OCI-LY1 (cell line): ENCODE measurements around the gene ZNF23.

ENCODE experiments used
- H2AFZ ChIP-seq: fragments of 200-600 bp; sonication (generic), shearing (Covaris generic); 2 replicates; pipeline ENCODE4 v1.6.0; 2014; ENCODE audit warnings: antibody characterized with exemption, mild to moderate bottlenecking, low read length
- H3F3A ChIP-seq: fragments of 200-600 bp; sonication (generic), shearing (Covaris generic); 2 replicates; pipeline ENCODE4 v1.6.0; 2014; ENCODE audit warnings: mild to moderate bottlenecking, antibody characterized with exemption, low read length, moderate library complexity; ENCODE audit not compliant: insufficient read depth
- H3K27ac ChIP-seq: fragments of 200-600 bp; sonication (generic); 2 replicates; pipeline ENCODE4 v1.5.1; 2014; ENCODE audit warnings: low read length, mixed run types, mild to moderate bottlenecking, low read depth; ENCODE audit not compliant: poor library complexity, severe bottlenecking
- H3K27me3 ChIP-seq: fragments of 200-600 bp; sonication (generic); 2 replicates; pipeline ENCODE4 v1.6.0; 2014; ENCODE audit warnings: antibody characterized with exemption, mild to moderate bottlenecking, low read length, moderate library complexity; ENCODE audit not compliant: insufficient read depth
- H3K36me3 ChIP-seq: fragments of 200-600 bp; sonication (generic); 2 replicates; pipeline ENCODE4 v1.6.1; 2014; ENCODE audit warnings: mild to moderate bottlenecking, antibody characterized with exemption, low read length, moderate library complexity, mixed read lengths; ENCODE audit not compliant: insufficient read depth
- H3K4me1 ChIP-seq: fragments of 200-600 bp; sonication (generic); 2 replicates; pipeline ENCODE4 v1.5.1; 2014; ENCODE audit warnings: mild to moderate bottlenecking, low read length, moderate library complexity; ENCODE audit not compliant: insufficient read depth, severe bottlenecking
- H3K4me2 ChIP-seq: fragments of 200-600 bp; sonication (generic), shearing (Covaris generic); 2 replicates; pipeline ENCODE4 v1.6.1; 2014; ENCODE audit warnings: low read length
- H3K4me3 ChIP-seq: fragments of 200-600 bp; sonication (generic); 2 replicates; pipeline ENCODE4 v1.5.1; 2014; ENCODE audit warnings: low read length, low read depth, mild to moderate bottlenecking, mixed read lengths; ENCODE audit not compliant: poor library complexity, severe bottlenecking
- H3K79me2 ChIP-seq: fragments of 200-600 bp; shearing (Covaris generic); 2 replicates; pipeline ENCODE4 v1.6.1; 2016; ENCODE audit warnings: mixed run types, low read length, mixed read lengths; ENCODE audit not compliant: insufficient read depth
- H3K9ac ChIP-seq: fragments of 200-600 bp; sonication (generic), shearing (Covaris generic); 2 replicates; pipeline ENCODE4 v1.6.1; 2014; ENCODE audit warnings: mild to moderate bottlenecking, low read length, mixed read lengths
- H3K9me2 ChIP-seq: fragments of 200-600 bp; sonication (generic), shearing (Covaris generic); 2 replicates; pipeline ENCODE4 v1.6.1; 2014; ENCODE audit warnings: low read depth, mild to moderate bottlenecking, low read length, mixed read lengths
- H3K9me3 ChIP-seq: fragments of 200-600 bp; shearing (Covaris generic); 2 replicates; pipeline ENCODE4 v1.6.1; 2014; ENCODE audit warnings: low read length, mixed read lengths
- H4K20me1 ChIP-seq: fragments of 200-600 bp; sonication (generic), shearing (Covaris generic); 2 replicates; pipeline ENCODE4 v1.6.0; 2016; ENCODE audit warnings: mild to moderate bottlenecking, low read length; ENCODE audit not compliant: insufficient read depth
- EZH2 ChIP-seq: fragments of 200-600 bp; sonication (generic), shearing (Covaris generic); IDR thresholded peaks from 2 replicates; pipeline ENCODE4 v1.8.0; 2017; ENCODE audit warnings: borderline replicate concordance, mixed run types, mild to moderate bottlenecking, antibody characterized with exemption, low read length, moderate library complexity, mixed read lengths
- TF ChIP-seq, protein P1 (sequence below): fragments of 200-600 bp; sonication (generic), shearing (Covaris generic); IDR thresholded peaks from 2 replicates; pipeline ENCODE4 v1.5.1; 2017; ENCODE audit warnings: mild to moderate bottlenecking, antibody characterized with exemption, low read length, moderate library complexity, mixed read lengths

The ZNF23 gene

GRCh38 chr16:71491054-71491453 lies 29.0 kb upstream of the ZNF23 start:
- no peaks in the 10 kb centered on the region for H3K4me1 ChIP-seq
- H3K9ac ChIP-seq = no peak overlapping the region
- TF ChIP-seq, protein P1, sequence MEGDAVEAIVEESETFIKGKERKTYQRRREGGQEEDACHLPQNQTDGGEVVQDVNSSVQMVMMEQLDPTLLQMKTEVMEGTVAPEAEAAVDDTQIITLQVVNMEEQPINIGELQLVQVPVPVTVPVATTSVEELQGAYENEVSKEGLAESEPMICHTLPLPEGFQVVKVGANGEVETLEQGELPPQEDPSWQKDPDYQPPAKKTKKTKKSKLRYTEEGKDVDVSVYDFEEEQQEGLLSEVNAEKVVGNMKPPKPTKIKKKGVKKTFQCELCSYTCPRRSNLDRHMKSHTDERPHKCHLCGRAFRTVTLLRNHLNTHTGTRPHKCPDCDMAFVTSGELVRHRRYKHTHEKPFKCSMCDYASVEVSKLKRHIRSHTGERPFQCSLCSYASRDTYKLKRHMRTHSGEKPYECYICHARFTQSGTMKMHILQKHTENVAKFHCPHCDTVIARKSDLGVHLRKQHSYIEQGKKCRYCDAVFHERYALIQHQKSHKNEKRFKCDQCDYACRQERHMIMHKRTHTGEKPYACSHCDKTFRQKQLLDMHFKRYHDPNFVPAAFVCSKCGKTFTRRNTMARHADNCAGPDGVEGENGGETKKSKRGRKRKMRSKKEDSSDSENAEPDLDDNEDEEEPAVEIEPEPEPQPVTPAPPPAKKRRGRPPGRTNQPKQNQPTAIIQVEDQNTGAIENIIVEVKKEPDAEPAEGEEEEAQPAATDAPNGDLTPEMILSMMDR = no peak
- no peak for TF ChIP-seq EZH2
- H3K27me3 ChIP-seq = no peaks in the 10 kb centered on the region
- no peaks in the 10 kb centered on the region for H3K79me2 ChIP-seq
- H3F3A ChIP-seq = no peaks in the 10 kb centered on the region
- H3K36me3 ChIP-seq = no peaks in the 10 kb centered on the region
- no peaks in the 10 kb centered on the region for H3K9me3 ChIP-seq
- H3K27ac ChIP-seq = no peak overlapping the region
- H3K4me2 ChIP-seq = no peak overlapping the region
- no peak overlapping the region for H3K4me3 ChIP-seq
- H3K9me2 ChIP-seq = no peaks in the 10 kb centered on the region
- H4K20me1 ChIP-seq = no peaks in the 10 kb centered on the region
- no peak overlapping the region for H2AFZ ChIP-seq

DNA sequence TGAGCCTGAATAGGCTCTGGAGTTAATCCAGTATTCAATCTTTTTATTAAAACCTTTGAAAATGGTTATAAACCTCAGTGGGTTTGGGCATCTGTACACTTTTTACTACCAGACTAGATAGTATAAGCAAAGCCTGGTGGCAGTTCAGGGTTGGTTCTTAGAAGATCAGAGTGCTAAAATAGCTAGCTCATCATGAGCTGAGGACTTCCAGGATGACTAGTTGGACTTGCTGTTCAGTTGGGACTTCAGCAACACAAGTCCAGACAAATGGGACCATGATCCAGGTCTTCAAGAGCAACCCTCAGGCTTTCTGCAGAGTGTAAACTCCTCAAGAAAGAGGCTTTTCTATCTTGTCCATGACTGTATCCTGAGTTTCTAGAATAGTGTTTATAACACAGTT lies 28.3 kb upstream of the ZNF23 start:
- Histone ChIP-seq H3F3A (no peaks in the 10 kb centered on the region), H3K9ac (no peak overlapping the region), H3K9me3 (no peaks in the 10 kb centered on the region), H3K27ac (no peak overlapping the region), H3K4me3 (no peak overlapping the region), H3K36me3 (no peaks in the 10 kb centered on the region), H3K27me3 (no peaks in the 10 kb centered on the region), H3K4me1 (no peaks in the 10 kb centered on the region), H3K4me2 (no peak overlapping the region), H2AFZ (no peak overlapping the region), H4K20me1 (no peaks in the 10 kb centered on the region), H3K79me2 (no peaks in the 10 kb centered on the region), H3K9me2 (no peaks in the 10 kb centered on the region)
- TF ChIP-seq, protein P1 = no peak
- TF ChIP-seq EZH2 = no peak

- Histone ChIP-seq H3K27ac (no peak within 1 kb of the TSS), H3K9ac (no peak within 1 kb of the TSS), H3F3A (no peaks in the 10 kb centered on the region), H3K9me2 (no peaks in the 10 kb centered on the region), H3K4me3 (no peak within 1 kb of the TSS), H4K20me1 (no peaks in the 10 kb centered on the region), H3K79me2 (no peaks in the 10 kb centered on the region), H3K4me1 (peaks cover 4% of the 10 kb centered on the region), H2AFZ (no peak within 1 kb of the TSS), H3K27me3 (no peaks in the 10 kb centered on the region), H3K36me3 (no peaks in the 10 kb centered on the region), H3K9me3 (no peaks in the 10 kb centered on the region), H3K4me2 (no peak within 1 kb of the TSS)
- TF ChIP-seq, protein P1 = no peak
- TF ChIP-seq EZH2 = no peak
Observed at GRCh38 chr16:71489122-71489521, 27.1 kb upstream of the ZNF23 start, which contains the start of gene ZNF19. Gene ZNF19, minus strand, starts transcription at chr16:71489324. Its CDS starts 7,210 bp downstream, at chr16:71482114.
